Measurements from ENCODE around the gene CENPO.

DNA sequence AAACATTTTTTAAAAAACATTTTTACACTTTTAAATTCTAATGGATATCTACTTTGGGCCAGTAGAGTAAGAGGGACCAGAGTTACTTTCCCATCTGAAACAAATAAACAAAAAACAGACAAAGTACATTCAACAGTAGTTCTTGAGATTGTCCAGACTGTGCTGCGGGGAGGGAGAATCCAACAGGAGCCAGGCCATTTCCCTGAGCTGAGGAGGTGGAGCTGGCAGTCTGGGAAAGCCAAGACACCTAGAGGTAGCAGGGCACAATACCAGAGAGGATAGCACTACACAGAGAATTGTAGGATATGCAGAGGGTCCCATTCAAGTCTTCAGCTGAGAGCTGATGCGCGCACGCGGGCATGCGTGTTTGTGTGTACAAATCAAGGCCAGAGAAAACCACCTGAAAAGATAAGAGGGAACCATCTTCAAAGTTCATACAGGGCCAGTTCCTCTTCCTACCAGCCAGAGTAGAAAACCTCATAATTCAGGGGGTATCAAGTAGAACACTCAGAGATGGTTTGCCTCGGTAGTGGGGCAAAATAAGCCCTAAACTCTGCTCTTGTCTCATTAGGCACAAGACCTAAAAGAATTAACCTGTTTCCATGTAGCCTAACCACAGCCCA is 44.0 kb upstream of the CENPO start:
- TF ChIP-seq EP300 (IDR thresholded peaks at IDR 0.05; ENCODE audit: low read depth) = no peak
- TF ChIP-seq, protein P1, sequence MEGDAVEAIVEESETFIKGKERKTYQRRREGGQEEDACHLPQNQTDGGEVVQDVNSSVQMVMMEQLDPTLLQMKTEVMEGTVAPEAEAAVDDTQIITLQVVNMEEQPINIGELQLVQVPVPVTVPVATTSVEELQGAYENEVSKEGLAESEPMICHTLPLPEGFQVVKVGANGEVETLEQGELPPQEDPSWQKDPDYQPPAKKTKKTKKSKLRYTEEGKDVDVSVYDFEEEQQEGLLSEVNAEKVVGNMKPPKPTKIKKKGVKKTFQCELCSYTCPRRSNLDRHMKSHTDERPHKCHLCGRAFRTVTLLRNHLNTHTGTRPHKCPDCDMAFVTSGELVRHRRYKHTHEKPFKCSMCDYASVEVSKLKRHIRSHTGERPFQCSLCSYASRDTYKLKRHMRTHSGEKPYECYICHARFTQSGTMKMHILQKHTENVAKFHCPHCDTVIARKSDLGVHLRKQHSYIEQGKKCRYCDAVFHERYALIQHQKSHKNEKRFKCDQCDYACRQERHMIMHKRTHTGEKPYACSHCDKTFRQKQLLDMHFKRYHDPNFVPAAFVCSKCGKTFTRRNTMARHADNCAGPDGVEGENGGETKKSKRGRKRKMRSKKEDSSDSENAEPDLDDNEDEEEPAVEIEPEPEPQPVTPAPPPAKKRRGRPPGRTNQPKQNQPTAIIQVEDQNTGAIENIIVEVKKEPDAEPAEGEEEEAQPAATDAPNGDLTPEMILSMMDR (IDR thresholded peaks at IDR 0.05) = no peak

Measured in transverse colon (tissue), 3 donors.